Natural killer cell (primary cell): ENCODE data around the gene KIF5C. TPM values are rescaled to one million over a fixed set of nuclear protein-coding genes. Genes with fewer than 3 reads are reported as not detected.

Experiments used
- ATAC-seq, 3 donors: fragments of 150-1000 bp in 2 of 3; fragments of 200-7000 bp in 1 of 3; cut with Tn5 transposase; 1 replicate in 1 of 3; 2 replicates in 2 of 3; pipeline ENCODE4 v1.10.0; 2021; ENCODE audit warnings: mild to moderate bottlenecking in 2 of 3, moderate library complexity in 2 of 3
- DNase-seq, 2 donors: peaks; one replicate each; pipeline versions ENCODE4 v3.0.0 to v3.0.0-alpha.2; 2013 to 2021; ENCODE audit warnings: mixed read lengths in 1 of 2
- H3K27ac ChIP-seq: one replicate; pipeline ENCODE4 v1.5.1; 2013; ENCODE audit warnings: mild to moderate bottlenecking, low read length
- H3K27me3 ChIP-seq: one replicate; pipeline ENCODE4 v1.6.1; 2013; ENCODE audit warnings: low read length; ENCODE audit not compliant: control insufficient read depth, insufficient read depth
- H3K36me3 ChIP-seq: one replicate; pipeline ENCODE4 v1.6.1; 2013; ENCODE audit warnings: low read length; ENCODE audit not compliant: control insufficient read depth, insufficient read depth
- H3K4me1 ChIP-seq: one replicate; pipeline ENCODE4 v1.6.1; 2013; ENCODE audit warnings: low read length; ENCODE audit not compliant: control insufficient read depth, insufficient read depth
- H3K4me3 ChIP-seq: one replicate; pipeline ENCODE4 v1.5.1; 2013; ENCODE audit warnings: low read length
- H3K9me3 ChIP-seq: one replicate; pipeline ENCODE4 v1.6.1; 2013; ENCODE audit warnings: low read length; ENCODE audit not compliant: control insufficient read depth, insufficient read depth
- H3K27ac Mint-ChIP-seq, 2 donors: one replicate each; pipeline ENCODE4 v1.8.0; 2022; ENCODE audit warnings: mild to moderate bottlenecking in 2 of 2, mixed read lengths in 2 of 2, moderate library complexity in 1 of 2
- H3K27me3 Mint-ChIP-seq, 2 donors: one replicate each; pipeline ENCODE4 v1.8.0; 2022; ENCODE audit warnings: low read depth in 2 of 2, mixed read lengths in 2 of 2
- H3K36me3 Mint-ChIP-seq: one replicate; pipeline ENCODE4 v1.8.0; 2022; ENCODE audit warnings: mixed read lengths
- H3K4me1 Mint-ChIP-seq, 2 donors: one replicate each; pipeline ENCODE4 v1.8.0; 2022; ENCODE audit warnings: mixed read lengths in 2 of 2
- H3K4me3 Mint-ChIP-seq: one replicate; pipeline ENCODE4 v1.8.0; 2022; ENCODE audit warnings: mild to moderate bottlenecking, moderate library complexity, mixed read lengths
- H3K9me3 Mint-ChIP-seq, 2 donors: one replicate each; pipeline ENCODE4 v1.8.0; 2022; ENCODE audit warnings: mixed read lengths in 2 of 2
- CTCF ChIP-seq: fragments of 200-600 bp; IDR thresholded peaks from one replicate; pipeline ENCODE4 v1.8.0; 2022; ENCODE audit warnings: antibody characterized with exemption
- WGBS: methylation state at CpG from one replicate; pipeline ENCODE4 v1.1.7; 2013; ENCODE audit warnings: missing lambda C conversion rate; ENCODE audit not compliant: insufficient coverage; 5-methylcytosine and 5-hydroxymethylcytosine counted together
- intact Hi-C: fragments of 100-400 bp; cut with micrococcal nuclease; formaldehyde crosslinking; loops from one replicate; pipeline ENCODE4 v1.14.2; 2022
- total RNA-seq, 4 donors: library from RNA; stranded (reverse); fragments of 120-200 nt in 1 of 4; gene quantifications; one replicate each; pipeline versions ENCODE4 v1.2.3 to v1.2.4, GENCODE V29; 2013 to 2022

The KIF5C gene
- total RNA-seq, 3 donors from 2014 or later (not counting 1 experiment from before 2014, with no cell fraction given) = 0.42 to 2.7 (median 1.8) TPM

- DNase-seq (no peak), ATAC-seq (no peak)
- no peak for TF ChIP-seq CTCF
- no peaks in the 10 kb centered on the region for H3K9me3 Mint-ChIP-seq
- H3K27me3 Mint-ChIP-seq = peaks cover 0 to 9% of the 10 kb centered on the region in 2 donors
- Histone ChIP-seq H3K4me1 (no peaks in the 10 kb centered on the region), H3K4me3 (no peak overlapping the region), H3K27me3 (no peaks in the 10 kb centered on the region), H3K36me3 (no peaks in the 10 kb centered on the region), H3K9me3 (no peaks in the 10 kb centered on the region), H3K27ac (no peak overlapping the region)
- WGBS = 80% methylated on average over 2 of the region's 4 CpGs
- H3K36me3 Mint-ChIP-seq = no peaks in the 10 kb centered on the region
- H3K4me1 Mint-ChIP-seq = no peaks in the 10 kb centered on the region
- H3K4me3 Mint-ChIP-seq = no peak overlapping the region
- intact Hi-C loops = no loop called here
- no peak overlapping the region for H3K27ac Mint-ChIP-seq
Measured at GRCh38 chr2:148944536-148944935, 69.5 kb downstream of the KIF5C start.

GRCh38 chr2:148947299-148947698 lies 72.3 kb downstream of the KIF5C start:
- H3K4me1 Mint-ChIP-seq = no peaks in the 10 kb centered on the region
- no peaks in the 10 kb centered on the region for H3K36me3 ChIP-seq
- H3K27ac Mint-ChIP-seq = no peak overlapping the region
- H3K9me3 Mint-ChIP-seq = no peaks in the 10 kb centered on the region
- intact Hi-C loops = no loop called here
- DNase-seq = no peak
- H3K4me3 Mint-ChIP-seq = no peak overlapping the region
- 97% methylated on average over 7 of the region's 7 CpGs for WGBS
- no peak overlapping the region for H3K4me3 ChIP-seq
- no peaks in the 10 kb centered on the region for H3K9me3 ChIP-seq
- H3K27me3 Mint-ChIP-seq = peaks cover 0 to 14% of the 10 kb centered on the region in 2 donors
- no peaks in the 10 kb centered on the region for H3K36me3 Mint-ChIP-seq
- H3K27me3 ChIP-seq = no peaks in the 10 kb centered on the region
- no peak overlapping the region for H3K27ac ChIP-seq
- no peak for TF ChIP-seq CTCF
- no peaks in the 10 kb centered on the region for H3K4me1 ChIP-seq
- ATAC-seq = no peak

- Histone ChIP-seq H3K4me1 (no peaks in the 10 kb centered on the region), H3K36me3 (no peaks in the 10 kb centered on the region), H3K27ac (no peak overlapping the region), H3K4me3 (no peak overlapping the region), H3K9me3 (no peaks in the 10 kb centered on the region), H3K27me3 (no peaks in the 10 kb centered on the region)
- Mint-ChIP-seq H3K4me1 (no peaks in the 10 kb centered on the region), H3K27me3 (peaks cover 0 to 14% of the 10 kb centered on the region in 2 donors), H3K4me3 (no peak overlapping the region), H3K27ac (no peak overlapping the region), H3K36me3 (no peaks in the 10 kb centered on the region), H3K9me3 (no peaks in the 10 kb centered on the region)
- 15% methylated on average over 4 of the region's 5 CpGs for WGBS
- no peak for TF ChIP-seq CTCF
- ATAC-seq (no peak), DNase-seq (no peak)
- intact Hi-C loops = no loop called here
Measured at GRCh38 chr2:148948868-148949267, 73.8 kb downstream of the KIF5C start.

- no peak for DNase-seq
- Mint-ChIP-seq H3K4me3 (no peak overlapping the region), H3K9me3 (no peaks in the 10 kb centered on the region), H3K36me3 (no peaks in the 10 kb centered on the region), H3K27me3 (peaks cover 2 to 14% of the 10 kb centered on the region in 2 donors), H3K4me1 (no peaks in the 10 kb centered on the region), H3K27ac (no peak overlapping the region)
- H3K27me3 ChIP-seq = no peaks in the 10 kb centered on the region
- no peak for TF ChIP-seq CTCF
- H3K36me3 ChIP-seq = no peaks in the 10 kb centered on the region
- H3K4me3 ChIP-seq = no peak overlapping the region
- no peak for ATAC-seq
- H3K27ac ChIP-seq = no peak overlapping the region
- no peaks in the 10 kb centered on the region for H3K4me1 ChIP-seq
- WGBS = 91% methylated on average over 7 of the region's 7 CpGs
- intact Hi-C loops = no loop called here
- H3K9me3 ChIP-seq = no peaks in the 10 kb centered on the region
Measured at GRCh38 chr2:148949348-148949747, 74.3 kb downstream of the KIF5C start.
